GM19025 (cell line): ENCODE data around the gene MRPS23.

Experiments
- ATAC-seq: cut with Tn5 transposase; IDR thresholded peaks from one replicate; pipeline ENCODE4 v1.9.1; 2021; ENCODE audit warnings: mild to moderate bottlenecking, low read depth, moderate library complexity; ENCODE audit not compliant: unreplicated experiment

Gene MRPS23

GRCh38 chr17:57842280-57842679 is 7.6 kb downstream of the MRPS23 start:
- no peak for ATAC-seq

GRCh38 chr17:57839571-57839923 is 10.3 kb downstream of the MRPS23 start:
- no peak for ATAC-seq

GRCh38 chr17:57838857-57839570 is 10.8 kb downstream of the MRPS23 start:
- ATAC-seq: no peak

GRCh38 chr17:57838453-57838852 is 11.4 kb downstream of the MRPS23 start:
- ATAC-seq: no peak

GRCh38 chr17:57835333-57835900 is 14.4 kb downstream of the MRPS23 start:
- ATAC-seq: no peak

- no peak for ATAC-seq
These were observed 15.6 kb downstream of the MRPS23 start for GRCh38 chr17:57834146-57834741.

GRCh38 chr17:57833179-57833939 is 16.5 kb downstream of the MRPS23 start:
- ATAC-seq: no peak

- ATAC-seq: no peak
These were observed 17.3 kb downstream of the MRPS23 start for GRCh38 chr17:57832314-57833178.

GRCh38 chr17:57830880-57831279 is 19.0 kb downstream of the MRPS23 start:
- no peak for ATAC-seq

- ATAC-seq: no peak
These were observed 26.1 kb downstream of the MRPS23 start for GRCh38 chr17:57823469-57824401.

GRCh38 chr17:57819867-57820266 is 30.0 kb downstream of the MRPS23 start:
- no peak for ATAC-seq

- ATAC-seq: no peak
These were observed 30.6 kb downstream of the MRPS23 start for GRCh38 chr17:57819285-57819684.

GRCh38 chr17:57818066-57818465 is 31.8 kb downstream of the MRPS23 start:
- no peak for ATAC-seq

GRCh38 chr17:57817299-57817698 is 32.5 kb downstream of the MRPS23 start:
- ATAC-seq: no peak

GRCh38 chr17:57814421-57814820 is 35.4 kb downstream of the MRPS23 start:
- ATAC-seq: no peak

GRCh38 chr17:57811638-57812280 is 38.1 kb downstream of the MRPS23 start:
- no peak for ATAC-seq

GRCh38 chr17:57810721-57811637 is 38.9 kb downstream of the MRPS23 start:
- ATAC-seq: no peak

- ATAC-seq: no peak
These were observed 40.0 kb downstream of the MRPS23 start for GRCh38 chr17:57809879-57810278.
